SJCRH30 (cell line): Measurements from ENCODE around the gene SOS2. TPM values are rescaled to one million over a fixed set of nuclear protein-coding genes. Genes with fewer than 3 reads are reported as not detected.

Experiments
- DNase-seq, 2 experiments: peaks; one replicate each; pipeline ENCODE4 v3.0.0-alpha.2; 2015 to 2020
- H3K27ac ChIP-seq: fragments of 250-450 bp; sonication (Bioruptor Pico); 2 replicates; pipeline ENCODE4 v1.5.1; 2020; ENCODE audit warnings: mild to moderate bottlenecking, moderate library complexity
- H3K27me3 ChIP-seq: fragments of 250-450 bp; sonication (Bioruptor Pico); 2 replicates; pipeline ENCODE4 v1.5.1; 2020; ENCODE audit warnings: mild to moderate bottlenecking, moderate library complexity
- H3K36me3 ChIP-seq: fragments of 250-450 bp; sonication (Bioruptor Pico); 2 replicates; pipeline ENCODE4 v1.5.1; 2020; ENCODE audit warnings: mild to moderate bottlenecking, moderate library complexity
- H3K4me1 ChIP-seq: fragments of 250-450 bp; sonication (Bioruptor Pico); 2 replicates; pipeline ENCODE4 v1.5.1; 2020; ENCODE audit warnings: mild to moderate bottlenecking, moderate library complexity
- H3K4me3 ChIP-seq: fragments of 250-450 bp; sonication (Bioruptor Pico); 2 replicates; pipeline ENCODE4 v1.5.1; 2020; ENCODE audit warnings: mild to moderate bottlenecking, moderate library complexity
- H3K9me3 ChIP-seq: fragments of 250-450 bp; sonication (Bioruptor Pico); replicated peaks from 2 replicates; pipeline ENCODE4 v1.5.1; 2020; ENCODE audit warnings: mild to moderate bottlenecking, moderate library complexity
- total RNA-seq: library from RNA; depleted of rRNA; stranded (reverse); fragments of >200 nt; shearing (Covaris generic); gene quantifications from 2 replicates; pipeline ENCODE4 v1.2.3, GENCODE V29; 2014; rRNA removed

SOS2 gene
- total RNA-seq, result 30.6 and 30.7 TPM in 2 replicates

- Histone ChIP-seq H3K4me3 (peak within 1 kb of the TSS; percentile 83), H3K9me3 (no peaks in the 10 kb centered on the region; the same call in 1 of the 2 replicates), H3K36me3 (peaks cover 6% of the 10 kb centered on the region; the same call in 1 of the 2 replicates), H3K27me3 (no peaks in the 10 kb centered on the region), H3K27ac (peak within 1 kb of the TSS; percentile 77), H3K4me1 (peaks cover 4% of the 10 kb centered on the region; the same call in 1 of the 2 replicates)
- peak; percentile 89 to 92 for DNase-seq
Observed at GRCh38 chr14:50231475-50232275, at the start of gene SOS2. SOS2 (minus strand) TSS chr14:50231578; CDS start chr14:50231283, 295 bp downstream.

DNA sequence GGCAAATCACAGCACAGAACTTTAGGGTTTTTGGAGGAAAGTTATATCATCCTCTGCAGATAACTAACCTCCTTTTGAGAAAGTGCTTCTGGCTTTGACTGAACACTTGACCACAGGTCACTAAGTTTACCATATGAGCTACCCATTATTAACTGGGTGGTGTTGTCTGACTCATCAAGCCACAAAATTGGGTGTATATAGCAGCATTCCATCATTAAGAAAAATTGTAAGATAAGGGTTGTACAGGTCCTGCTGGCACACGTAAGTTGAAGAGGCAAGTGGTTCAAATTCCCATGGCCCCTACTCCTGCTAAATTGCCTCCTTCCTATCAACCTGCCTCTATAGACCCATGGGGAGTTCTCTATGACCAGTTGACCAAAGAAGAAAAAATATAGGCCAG is 41.1 kb upstream of the SOS2 start:
- Histone ChIP-seq H3K4me3 (no peak overlapping the region), H3K9me3 (no peaks in the 10 kb centered on the region), H3K27ac (no peak overlapping the region), H3K36me3 (0 out of 2 replicates have a peak, but pooled peaks cover under 1% of the 10 kb centered on the region), H3K27me3 (no peaks in the 10 kb centered on the region), H3K4me1 (no peaks in the 10 kb centered on the region)
- no peak for DNase-seq

GRCh38 chr14:50270932-50271331 is 39.6 kb upstream of the SOS2 start:
- no peaks in the 10 kb centered on the region for H3K4me1 ChIP-seq
- H3K36me3 ChIP-seq, result 0 out of 2 replicates have a peak, but pooled peaks cover 2% of the 10 kb centered on the region
- no peak overlapping the region for H3K4me3 ChIP-seq
- no peak overlapping the region for H3K27ac ChIP-seq
- no peak for DNase-seq
- H3K9me3 ChIP-seq, result no peaks in the 10 kb centered on the region
- H3K27me3 ChIP-seq, result no peaks in the 10 kb centered on the region

GRCh38 chr14:50265029-50265428 is 33.7 kb upstream of the SOS2 start:
- no peaks in the 10 kb centered on the region for H3K4me1 ChIP-seq
- no peak overlapping the region for H3K27ac ChIP-seq
- DNase-seq, result no peak
- H3K4me3 ChIP-seq, result no peak overlapping the region
- H3K27me3 ChIP-seq, result no peaks in the 10 kb centered on the region
- H3K9me3 ChIP-seq, result no peaks in the 10 kb centered on the region
- peaks cover 5% of the 10 kb centered on the region for H3K36me3 ChIP-seq

DNA sequence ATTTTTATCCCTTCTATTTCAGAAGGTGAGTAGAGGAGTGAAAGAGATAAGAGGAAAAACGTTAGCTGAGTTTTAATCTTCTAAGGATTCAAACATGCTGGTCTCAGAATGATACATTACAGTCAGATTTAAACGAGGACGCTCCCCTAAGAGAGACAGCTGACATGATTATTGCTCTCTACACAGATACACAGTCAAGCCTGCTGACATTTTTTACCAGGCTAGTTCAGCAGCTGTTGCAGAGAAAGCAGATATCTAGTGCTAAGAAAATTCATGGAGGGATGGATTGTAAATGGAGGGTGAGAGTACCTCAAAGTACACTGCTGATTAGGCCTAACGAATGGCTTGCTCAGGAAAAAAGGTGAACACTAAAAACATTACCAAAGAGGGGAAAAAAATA is 31.9 kb upstream of the SOS2 start:
- Histone ChIP-seq H3K27ac (no peak overlapping the region), H3K9me3 (no peaks in the 10 kb centered on the region), H3K36me3 (peaks cover 5% of the 10 kb centered on the region), H3K4me3 (no peak overlapping the region), H3K4me1 (no peaks in the 10 kb centered on the region), H3K27me3 (no peaks in the 10 kb centered on the region)
- DNase-seq, result no peak

DNA sequence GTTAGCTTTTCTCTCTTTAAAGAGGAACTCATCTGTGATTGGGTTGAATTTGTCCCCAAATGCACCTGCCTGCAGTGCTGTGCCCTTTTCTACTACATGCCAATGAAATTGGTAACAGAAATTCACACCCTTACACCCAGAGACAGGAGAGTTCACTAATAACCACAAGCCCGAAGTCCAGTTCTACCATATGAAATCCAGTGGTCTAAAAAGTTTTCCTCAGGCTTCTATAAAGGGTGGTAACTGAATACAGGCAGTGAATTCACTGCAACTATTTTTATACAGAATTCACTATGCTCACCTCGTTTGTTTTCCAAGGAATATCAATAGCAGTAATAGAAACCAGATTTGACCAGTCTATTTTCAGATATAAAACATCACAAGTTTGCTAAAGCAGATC is 31.5 kb upstream of the SOS2 start:
- no peak overlapping the region for H3K27ac ChIP-seq

GRCh38 chr14:50260511-50260910 is 29.1 kb upstream of the SOS2 start:
- no peak overlapping the region for H3K27ac ChIP-seq
- no peaks in the 10 kb centered on the region for H3K27me3 ChIP-seq
- peak in 1 of 2 experiments; percentile 32 for DNase-seq
- no peaks in the 10 kb centered on the region for H3K9me3 ChIP-seq
- H3K4me1 ChIP-seq, result no peaks in the 10 kb centered on the region
- H3K36me3 ChIP-seq, result peaks cover 3% of the 10 kb centered on the region
- H3K4me3 ChIP-seq, result no peak overlapping the region

More for the DNA sequence above, 31.5 kb upstream of the SOS2 start:
- Histone ChIP-seq H3K4me3 (no peak overlapping the region), H3K4me1 (no peaks in the 10 kb centered on the region), H3K36me3 (peaks cover 5% of the 10 kb centered on the region), H3K27me3 (no peaks in the 10 kb centered on the region), H3K9me3 (no peaks in the 10 kb centered on the region)
- no peak for DNase-seq

DNA sequence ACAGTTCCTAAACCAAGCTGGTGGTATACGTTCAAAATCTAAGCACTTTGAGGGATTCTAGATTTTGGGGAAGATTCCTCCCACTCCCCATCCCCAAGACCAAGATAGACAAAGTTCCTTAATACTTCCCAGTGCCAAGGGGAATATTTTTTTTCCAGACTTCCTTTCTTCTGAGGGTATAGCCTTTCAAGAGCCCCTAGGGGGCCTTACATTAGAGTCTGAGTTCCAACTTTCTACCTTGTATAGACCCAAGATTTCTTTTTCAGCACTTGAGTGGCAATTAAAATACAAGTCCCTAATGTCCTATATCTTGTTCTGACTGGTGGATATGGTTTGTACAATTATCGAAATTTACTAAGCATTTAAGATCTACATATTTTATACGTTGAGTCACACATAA is 28.7 kb upstream of the SOS2 start:
- DNase-seq, result no peak
- H3K4me1 ChIP-seq, result no peaks in the 10 kb centered on the region
- peaks cover under 1% of the 10 kb centered on the region; the same call in 1 of the 2 replicates for H3K36me3 ChIP-seq
- H3K9me3 ChIP-seq, result no peaks in the 10 kb centered on the region
- no peaks in the 10 kb centered on the region for H3K27me3 ChIP-seq
- no peak overlapping the region for H3K27ac ChIP-seq
- H3K4me3 ChIP-seq, result no peak overlapping the region

GRCh38 chr14:50257732-50258131 is 26.4 kb upstream of the SOS2 start:
- Histone ChIP-seq H3K4me3 (no peak overlapping the region), H3K36me3 (no peaks in the 10 kb centered on the region), H3K27ac (no peak overlapping the region), H3K27me3 (no peaks in the 10 kb centered on the region), H3K4me1 (no peaks in the 10 kb centered on the region), H3K9me3 (no peaks in the 10 kb centered on the region)
- DNase-seq, result no peak

- no peak for DNase-seq
- Histone ChIP-seq H3K4me1 (no peaks in the 10 kb centered on the region), H3K36me3 (peaks cover 3% of the 10 kb centered on the region; the same call in 1 of the 2 replicates), H3K4me3 (no peak overlapping the region), H3K9me3 (no peaks in the 10 kb centered on the region), H3K27me3 (no peaks in the 10 kb centered on the region), H3K27ac (no peak overlapping the region)
Observed at GRCh38 chr14:50254248-50254647, 22.9 kb upstream of the SOS2 start.

DNA sequence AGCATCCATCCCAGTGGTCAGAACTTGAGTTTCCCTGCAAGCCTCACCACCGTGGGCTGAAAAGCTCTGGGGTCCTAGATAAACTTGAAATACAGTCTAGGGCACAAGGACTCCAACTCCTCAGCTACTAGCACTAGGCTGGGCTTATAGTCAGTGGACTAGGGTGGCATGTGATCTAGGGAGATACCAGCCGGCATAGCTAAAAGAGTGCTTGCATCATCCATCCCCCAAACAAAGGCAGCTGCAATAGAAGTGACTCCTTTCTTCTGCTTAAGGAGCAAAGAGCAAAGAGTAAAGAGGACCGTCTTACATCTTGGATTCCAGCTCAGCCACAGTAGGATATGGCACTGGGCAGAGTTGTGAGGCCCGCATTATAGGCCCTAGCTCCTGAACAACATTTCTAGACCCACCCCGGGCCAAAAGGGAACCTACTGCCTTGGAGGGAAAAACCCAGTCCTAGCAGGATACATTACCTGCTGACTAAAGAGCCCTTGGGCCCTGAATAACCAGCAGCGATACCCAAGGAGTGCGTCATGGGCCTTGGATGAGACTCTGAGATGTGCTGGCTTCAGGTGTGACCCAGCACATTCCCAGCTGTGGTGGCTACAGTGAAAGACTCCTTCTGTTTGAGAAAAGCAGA is 17.9 kb upstream of the SOS2 start:
- DNase-seq, result no peak
- no peaks in the 10 kb centered on the region for H3K27me3 ChIP-seq
- no peaks in the 10 kb centered on the region for H3K9me3 ChIP-seq
- no peak overlapping the region for H3K4me3 ChIP-seq
- H3K27ac ChIP-seq, result no peak overlapping the region
- peaks cover 7% of the 10 kb centered on the region; the same call in 1 of the 2 replicates for H3K36me3 ChIP-seq
- H3K4me1 ChIP-seq, result no peaks in the 10 kb centered on the region

- Histone ChIP-seq H3K4me3 (no peak overlapping the region), H3K27me3 (no peaks in the 10 kb centered on the region), H3K36me3 (peaks cover 7% of the 10 kb centered on the region; the same call in 1 of the 2 replicates), H3K9me3 (no peaks in the 10 kb centered on the region), H3K27ac (no peak overlapping the region), H3K4me1 (no peaks in the 10 kb centered on the region)
- no peak for DNase-seq
Observed at GRCh38 chr14:50247245-50247644, 15.9 kb upstream of the SOS2 start.

DNA sequence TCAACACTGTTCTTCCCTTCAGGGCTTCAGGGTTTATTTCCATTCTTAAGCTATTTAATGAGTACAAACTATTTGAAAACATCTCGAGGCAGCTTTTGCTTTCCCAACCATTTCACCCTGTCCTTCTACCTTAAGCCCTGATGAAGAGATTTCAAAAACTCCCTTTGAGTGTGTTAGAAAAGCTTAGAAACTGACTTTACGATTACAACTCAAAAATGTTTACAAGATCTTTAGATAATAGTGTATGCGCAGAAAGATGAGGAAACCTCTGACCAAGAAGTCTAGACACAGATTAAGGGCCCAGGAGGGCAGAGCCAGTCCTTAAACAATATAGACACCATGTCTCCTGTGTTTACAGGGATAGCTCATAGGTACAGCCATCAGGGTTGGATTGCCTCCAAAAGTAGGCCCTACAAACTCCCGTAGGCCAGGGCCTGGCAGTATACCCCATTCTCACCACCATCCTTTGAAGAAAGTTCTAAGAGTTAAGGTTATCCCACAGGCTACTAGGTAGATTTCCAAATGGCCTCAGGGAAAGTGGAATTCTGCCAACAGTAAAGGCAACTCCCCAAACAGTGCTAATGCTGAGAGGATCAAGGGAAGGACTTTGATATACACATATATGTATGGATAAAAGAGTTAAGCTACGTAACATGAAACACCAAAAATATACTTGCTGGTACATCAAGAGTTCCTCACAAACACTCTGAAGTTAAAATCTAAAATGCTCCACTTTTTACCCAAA is 11.4 kb upstream of the SOS2 start:
- H3K36me3 ChIP-seq, result 0 out of 2 replicates have a peak, but pooled peaks cover 4% of the 10 kb centered on the region
- H3K27me3 ChIP-seq, result no peaks in the 10 kb centered on the region
- DNase-seq, result peak; percentile 3 to 24
- no peaks in the 10 kb centered on the region for H3K4me1 ChIP-seq
- H3K4me3 ChIP-seq, result no peak overlapping the region
- no peak overlapping the region for H3K27ac ChIP-seq
- no peaks in the 10 kb centered on the region for H3K9me3 ChIP-seq

- Histone ChIP-seq H3K4me3 (no peak overlapping the region), H3K9me3 (no peaks in the 10 kb centered on the region), H3K27me3 (no peaks in the 10 kb centered on the region), H3K36me3 (0 out of 2 replicates have a peak, but pooled peaks cover 4% of the 10 kb centered on the region), H3K27ac (no peak overlapping the region), H3K4me1 (no peaks in the 10 kb centered on the region)
- DNase-seq, result no peak
Observed at GRCh38 chr14:50242096-50242495, 10.7 kb upstream of the SOS2 start.

DNA sequence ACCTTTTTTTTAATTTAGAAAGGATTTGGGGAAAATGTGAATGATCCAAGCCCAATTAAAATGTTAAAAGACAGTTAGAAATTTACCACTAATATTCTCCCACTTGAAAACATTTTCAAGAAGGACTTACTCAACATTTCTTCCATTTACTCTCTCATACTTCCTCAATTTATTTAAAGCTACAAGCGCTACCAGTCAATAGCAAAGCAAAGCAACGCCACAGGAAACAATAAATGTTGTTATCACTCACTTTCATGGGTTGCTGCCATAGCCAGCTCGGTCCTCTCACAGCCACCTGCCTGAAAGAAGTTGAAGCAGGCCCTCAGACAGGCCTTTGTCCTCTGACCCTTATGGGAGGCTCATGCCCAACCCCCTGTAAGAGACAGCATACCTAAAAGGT is 6.0 kb upstream of the SOS2 start:
- Histone ChIP-seq H3K27me3 (no peaks in the 10 kb centered on the region), H3K9me3 (no peaks in the 10 kb centered on the region), H3K4me1 (no peaks in the 10 kb centered on the region), H3K36me3 (no peaks in the 10 kb centered on the region), H3K4me3 (no peak overlapping the region), H3K27ac (no peak overlapping the region)
- DNase-seq, result no peak
